GM12878 (cell line): Measurements from ENCODE around the gene AMELX. TPM values are rescaled to one million over a fixed set of nuclear protein-coding genes. Genes with fewer than 3 reads are reported as not detected.

Source experiments
- ATAC-seq: fragments of 200-7000 bp; cut with Tn5 transposase; 3 replicates; pipeline ENCODE4 v1.9.1; 2020; ENCODE audit warnings: mild to moderate bottlenecking, moderate library complexity
- BruUV-seq: library from RNA; stranded (reverse); fragments of 400-500 nt; replicated peaks from 2 replicates; lab custom pipeline; 2021; lab: Mats Ljungman, UMichigan
- CTCF ChIA-PET: fragments of 300-600 bp; sonication (Branson Sonifier 250); formaldehyde crosslinking; extraction: SDS; loops from one replicate; lab custom pipeline; 2021; ENCODE audit warnings: inconsistent platforms; lab: Yijun Ruan, JAX
- POLR2A ChIA-PET: fragments of 350-600 bp; formaldehyde crosslinking; extraction: SDS; loops from one replicate; lab custom pipeline; 2021; ENCODE audit warnings: inconsistent platforms; lab: Charles Lee
- RAD21 ChIA-PET: fragments of 300-600 bp; sonication (Branson Sonifier 250); formaldehyde crosslinking; loops from one replicate; lab custom pipeline; 2023; ENCODE audit warnings: antibody characterized with exemption; ENCODE audit not compliant: unreplicated experiment; lab: Charles Lee
- SMC1A ChIA-PET: fragments of 300-600 bp; sonication (Branson Sonifier 250); formaldehyde crosslinking; loops from one replicate; lab custom pipeline; 2023; ENCODE audit not compliant: unreplicated experiment, uncharacterized antibody; lab: Charles Lee
- DNase-seq: peaks from one replicate; pipeline ENCODE4 v3.0.0-alpha.2; 2011; ENCODE audit warnings: low read depth, low spot score
- FAIRE-seq: peaks from 3 replicates; lab custom pipeline; 2011; peaks lifted over from hg19 to GRCh38; lab: Jason Lieb, UNC
- H2AFZ ChIP-seq: 2 replicates; pipeline ENCODE4 v1.6.0; 2011; ENCODE audit warnings: low read depth, low read length, control low read depth; ENCODE audit not compliant: control insufficient read depth
- H3K27ac ChIP-seq: 2 replicates; pipeline ENCODE4 v1.5.1; 2011; ENCODE audit warnings: control low read depth; ENCODE audit not compliant: control insufficient read depth, insufficient read depth
- H3K27me3 ChIP-seq, 2 experiments: replicated peaks in 1 of 2; 2 replicates each; pipeline versions ENCODE4 v1.6.0 to v1.6.1; 2011; ENCODE audit warnings: low read length in 1 of 2; ENCODE audit not compliant: control insufficient read depth in 2 of 2, insufficient read depth in 2 of 2
- H3K36me3 ChIP-seq, 2 experiments: 2 replicates each; pipeline ENCODE4 v1.5.1; 2011; ENCODE audit warnings: low read length in 1 of 2; ENCODE audit not compliant: control insufficient read depth in 2 of 2, insufficient read depth in 2 of 2
- H3K4me1 ChIP-seq: 2 replicates; pipeline ENCODE4 v1.6.1; 2011; ENCODE audit warnings: mild to moderate bottlenecking, low read length, moderate library complexity, mixed read lengths; ENCODE audit not compliant: control insufficient read depth, insufficient read depth
- H3K4me2 ChIP-seq: 2 replicates; pipeline ENCODE4 v1.6.0; 2011; ENCODE audit warnings: control low read depth; ENCODE audit not compliant: control insufficient read depth, insufficient read depth
- H3K4me3 ChIP-seq: fragments of 200-600 bp; sonication (generic); 2 replicates; pipeline ENCODE4 v1.5.1; 2016
- H3K79me2 ChIP-seq: 2 replicates; pipeline ENCODE4 v1.6.0; 2011; ENCODE audit warnings: low read length; ENCODE audit not compliant: control insufficient read depth, insufficient read depth
- H3K9ac ChIP-seq: 2 replicates; pipeline ENCODE4 v1.8.0; 2011; ENCODE audit warnings: low read length, control low read depth, mixed read lengths; ENCODE audit not compliant: control insufficient read depth, insufficient read depth
- H3K9me3 ChIP-seq: replicated peaks from 3 replicates; pipeline ENCODE4 v1.5.1; 2011; ENCODE audit warnings: mild to moderate bottlenecking, low read length; ENCODE audit not compliant: control insufficient read depth, insufficient read depth
- H4K20me1 ChIP-seq: 2 replicates; pipeline ENCODE4 v1.6.0; 2011; ENCODE audit not compliant: control insufficient read depth, insufficient read depth
- ASH2L ChIP-seq: fragments of 300-600, 200-600 bp; sonication (generic); IDR thresholded peaks from 2 replicates; pipeline ENCODE4 v1.6.1; 2017; ENCODE audit warnings: low read depth, mild to moderate bottlenecking, borderline replicate concordance
- CBX5 ChIP-seq: sonication (generic); IDR thresholded peaks from 2 replicates; pipeline ENCODE4 v1.6.1; 2016; ENCODE audit warnings: low read depth, moderate library complexity, mild to moderate bottlenecking, inconsistent platforms
- EED ChIP-seq: sonication (generic); IDR thresholded peaks from 2 replicates; pipeline ENCODE4 v1.6.1; 2016; ENCODE audit warnings: antibody characterized with exemption, low read depth
- HDAC2 ChIP-seq: fragments of 200-600 bp; sonication (generic); IDR thresholded peaks from 2 replicates; pipeline ENCODE4 v1.6.1; 2017
- JUNB ChIP-seq: IDR thresholded peaks from 2 replicates; pipeline ENCODE4 v1.6.1; 2016; ENCODE audit warnings: antibody characterized with exemption, mild to moderate bottlenecking
- MTA2 ChIP-seq: fragments of 450-650 bp; IDR thresholded peaks from 2 replicates; pipeline ENCODE4 v1.6.1; 2016; ENCODE audit warnings: low read depth, mild to moderate bottlenecking, moderate library complexity
- NR2F1 ChIP-seq: fragments of 450-650 bp; conservative IDR thresholded peaks from 2 replicates; pipeline ENCODE4 v1.6.1; 2017; ENCODE audit warnings: mild to moderate bottlenecking
- POLR2AphosphoS2 ChIP-seq: IDR thresholded peaks from 2 replicates; pipeline ENCODE4 v1.6.1; 2011; ENCODE audit warnings: low read depth, mild to moderate bottlenecking, low read length, improper control_type of control experiment, moderate library complexity
- POLR2AphosphoS5 ChIP-seq: IDR thresholded peaks from 2 replicates; pipeline ENCODE4 v1.6.1; 2011; ENCODE audit warnings: mild to moderate bottlenecking, low read length, inconsistent platforms
- SMC3 ChIP-seq: IDR thresholded peaks from 2 replicates; pipeline ENCODE4 v1.6.1; 2011; ENCODE audit warnings: low read length, improper control_type of control experiment, borderline replicate concordance
- STAT3 ChIP-seq: IDR thresholded peaks from 2 replicates; pipeline ENCODE4 v1.6.1; 2011; ENCODE audit warnings: low read depth, low read length, improper control_type of control experiment
- SUZ12 ChIP-seq: fragments of 200-600 bp; sonication (generic); IDR thresholded peaks from one replicate; pipeline ENCODE4 v1.6.1; 2018; ENCODE audit warnings: antibody characterized with exemption, mild to moderate bottlenecking; ENCODE audit not compliant: unreplicated experiment
- TAF1 ChIP-seq: IDR thresholded peaks from 2 replicates; pipeline ENCODE4 v1.6.1; 2011; ENCODE audit warnings: mild to moderate bottlenecking, low read depth, low read length, borderline replicate concordance
- ZNF207 ChIP-seq: fragments of 450-650 bp; IDR thresholded peaks from 2 replicates; pipeline ENCODE4 v1.6.1; 2014; ENCODE audit warnings: antibody characterized with exemption, mild to moderate bottlenecking, borderline replicate concordance
- ZNF384 ChIP-seq: IDR thresholded peaks from 2 replicates; pipeline ENCODE4 v1.6.1; 2012; ENCODE audit warnings: low read depth, mild to moderate bottlenecking, low read length, improper control_type of control experiment, borderline replicate concordance
- ZNF622 ChIP-seq: fragments of 450-650 bp; IDR thresholded peaks from 2 replicates; pipeline ENCODE4 v1.6.1; 2017; ENCODE audit warnings: mild to moderate bottlenecking, inconsistent platforms
- WGBS: methylation state at CpG from one replicate; pipeline ENCODE4 v1.1.6; 2016; ENCODE audit warnings: low lambda C conversion rate; ENCODE audit not compliant: insufficient replicate concordance, insufficient coverage; ENCODE audit errors: missing lambda C conversion rate; 5-methylcytosine and 5-hydroxymethylcytosine counted together
- in situ Hi-C: fragments of 300-500 bp; cut with MboI; formaldehyde crosslinking; loops from 9 replicates; pipeline ENCODE4 v1.14.3; 2018; ENCODE audit warnings: mixed read lengths
- intact Hi-C: fragments of 100-400 bp; cut with micrococcal nuclease; formaldehyde crosslinking; loops from one replicate; pipeline ENCODE4 v1.14.2; 2022; ENCODE audit not compliant: unreplicated experiment
- polyA plus RNA-seq, 11 experiments: library from polyadenylated mRNA; depleted of rRNA in 4 of 11; unstranded in 6 of 11; stranded (reverse) in 5 of 11; fragments of >200 nt; fragmentation: Nextera tagmentation in 4 of 11; fragmentation: Illumina TruSeq in 1 of 11; extraction: Ambion mirVana in 4 of 11; extraction: Trizol in 1 of 11; gene quantifications; 1 replicate in 1 of 11; 2 replicates in 10 of 11; pipeline versions ENCODE4 v1.2.1 to v1.2.3, GENCODE V29; 2011 to 2016; ENCODE audit warnings: inconsistent platforms in 2 of 11, missing spikeins in 2 of 11, low read depth in 1 of 11
- total RNA-seq, 4 experiments: library from RNA; depleted of rRNA in 3 of 4; stranded (reverse); fragments of >200 nt in 3 of 4; fragmentation: Illumina TruSeq in 1 of 4; extraction: Trizol in 1 of 4; gene quantifications; 2 replicates each; pipeline versions ENCODE4 v1.2.1 to v1.2.3, GENCODE V29; 2013 to 2021

The AMELX gene
- total and polyA plus RNA-seq, 10 of the 15 experiments (the other 5 are each of a cell fraction or from before 2014, with no cell fraction given) = not detected

DNA sequence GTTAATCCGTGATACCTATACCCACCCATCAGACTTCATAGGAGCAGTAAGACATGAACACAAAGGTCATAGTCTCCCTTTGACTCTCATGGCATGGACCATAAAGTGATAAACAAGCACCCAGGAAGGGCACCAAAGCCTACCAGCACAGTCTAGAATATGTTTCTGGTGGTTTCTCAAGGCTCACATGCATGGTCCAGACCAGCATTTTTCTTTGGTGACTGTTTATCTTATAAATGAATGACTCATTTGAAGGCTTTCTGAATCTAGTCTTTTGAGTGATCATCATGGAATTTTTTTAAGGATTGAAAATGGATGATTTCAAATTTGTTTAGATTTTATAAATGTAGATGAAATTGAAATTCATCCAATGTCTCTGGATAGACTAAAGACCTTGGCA is 32.0 kb upstream of the AMELX start:
- intact Hi-C loops = no loop called here
- RAD21 ChIA-PET = no interaction called here
- Histone ChIP-seq H3K4me1 (no peaks in the 10 kb centered on the region), H3K36me3 (no peaks in the 10 kb centered on the region), H3K4me2 (no peak overlapping the region), H4K20me1 (no peaks in the 10 kb centered on the region), H3K27ac (no peak overlapping the region), H3K9me3 (no peaks in the 10 kb centered on the region), H3K4me3 (no peak overlapping the region), H3K27me3 (no peaks in the 10 kb centered on the region), H3K79me2 (no peaks in the 10 kb centered on the region), H2AFZ (no peak overlapping the region), H3K9ac (no peak overlapping the region)
- ATAC-seq = no peak
- SMC1A ChIA-PET = no interaction called here
- no peak for FAIRE-seq
- in situ Hi-C loops = no loop called here
- WGBS = 100% methylated on average over 1 of the region's 1 CpG
- TF ChIP-seq ZNF622 (no peak), NR2F1 (no peak), ASH2L (no peak), JUNB (no peak), POLR2AphosphoS5 (no peak), POLR2AphosphoS2 (no peak), CBX5 (no peak), SMC3 (no peak), ZNF207 (no peak), MTA2 (no peak), STAT3 (no peak), TAF1 (no peak), HDAC2 (no peak), ZNF384 (no peak), EED (no peak), SUZ12 (no peak)
- POLR2A ChIA-PET = no interaction called here
- CTCF ChIA-PET = no interaction called here
- DNase-seq = no peak
- BruUV-seq = no TSS peak
